Measurements from ENCODE around the gene MOB3C.

The MOB3C gene

DNA sequence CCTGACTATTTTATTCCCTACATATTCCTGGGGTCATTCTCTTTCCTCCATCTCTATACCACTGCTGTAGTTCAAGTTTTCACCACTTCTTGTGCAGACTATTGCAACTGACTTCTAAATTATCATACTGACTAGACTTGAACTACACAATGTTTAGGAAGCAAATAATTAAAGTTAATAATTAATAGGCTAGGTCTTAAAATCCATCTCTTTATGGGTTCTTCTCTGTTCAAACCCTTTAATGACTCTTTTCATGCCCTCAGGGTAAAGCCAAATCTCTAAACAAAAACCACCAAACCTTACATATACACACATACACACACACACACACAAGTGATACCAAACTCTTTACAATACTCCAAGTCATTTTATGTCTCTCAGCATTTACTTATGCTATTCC lies 22.3 kb upstream of the MOB3C start:
- DNase-seq (ENCODE audit: low spot score) = no peak

DNA sequence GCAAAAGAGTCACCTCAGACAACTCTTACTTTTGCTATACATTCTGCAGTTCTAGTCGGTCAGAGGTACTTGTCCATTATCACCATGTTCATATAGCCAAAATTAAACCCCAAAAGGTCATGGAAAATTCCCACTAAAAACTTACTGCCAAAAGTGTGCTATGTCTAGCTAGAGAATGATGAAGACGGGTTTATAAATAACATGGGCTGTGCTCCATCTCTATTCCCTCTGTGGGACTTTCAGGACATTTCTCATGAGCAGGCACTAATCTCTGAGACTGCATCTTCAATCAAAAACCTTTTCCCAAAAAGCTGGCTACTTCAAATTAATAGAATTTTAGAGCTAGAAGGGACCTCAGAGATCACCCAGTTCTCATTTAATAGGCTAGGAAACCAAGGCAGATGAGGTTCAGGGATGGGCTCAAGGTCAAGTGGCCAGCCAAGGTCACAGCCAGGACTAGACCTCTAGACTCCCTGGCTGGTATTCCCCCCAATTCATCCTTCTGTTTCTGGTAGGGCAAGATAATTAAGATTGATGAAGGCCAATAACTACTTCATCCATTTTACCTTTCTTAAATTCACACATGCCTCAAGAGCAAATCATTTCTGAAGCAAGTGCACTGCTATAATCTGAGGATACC lies 21.0 kb upstream of the MOB3C start:
- no peak for DNase-seq (ENCODE audit: low spot score)

DNA sequence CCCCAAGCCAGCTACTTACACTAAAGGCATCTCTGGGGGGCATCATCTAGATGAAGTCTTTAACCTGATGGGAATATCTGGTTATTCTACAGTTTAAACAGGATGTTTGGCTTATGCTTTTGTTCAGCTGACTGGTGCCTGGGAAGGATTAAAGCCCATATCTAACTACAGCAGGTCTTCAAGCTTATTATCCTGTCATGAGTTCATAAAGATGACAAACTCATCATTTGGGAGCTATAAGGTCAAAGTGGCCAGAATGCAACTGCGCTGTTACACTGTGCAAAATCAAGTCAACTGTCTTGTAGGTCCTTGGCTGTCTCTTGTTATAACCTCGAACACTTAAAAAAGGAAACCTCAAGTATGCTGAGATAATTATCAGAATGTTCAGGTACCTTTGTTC lies 18.6 kb upstream of the MOB3C start:
- DNase-seq (ENCODE audit: low spot score) = no peak

DNA sequence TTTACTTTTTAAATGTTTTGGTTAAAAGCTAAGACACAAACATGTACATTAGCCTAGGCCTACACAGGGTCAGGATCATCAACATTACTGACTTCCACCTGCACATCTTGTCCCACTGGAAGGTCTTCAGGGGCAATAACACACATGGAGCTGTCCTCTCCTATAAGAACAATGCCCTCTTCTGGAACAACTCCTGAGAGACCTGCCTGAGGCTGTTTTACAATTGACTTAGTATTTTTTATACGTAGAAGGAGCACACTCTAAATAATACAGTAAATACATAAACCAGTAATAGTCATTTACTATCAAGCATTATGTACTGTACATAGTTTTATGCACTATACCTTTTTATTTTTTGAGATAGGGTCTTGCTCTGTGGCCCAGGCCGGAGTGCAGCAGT lies 14.1 kb upstream of the MOB3C start:
- DNase-seq (ENCODE audit: low spot score) = no peak

DNA sequence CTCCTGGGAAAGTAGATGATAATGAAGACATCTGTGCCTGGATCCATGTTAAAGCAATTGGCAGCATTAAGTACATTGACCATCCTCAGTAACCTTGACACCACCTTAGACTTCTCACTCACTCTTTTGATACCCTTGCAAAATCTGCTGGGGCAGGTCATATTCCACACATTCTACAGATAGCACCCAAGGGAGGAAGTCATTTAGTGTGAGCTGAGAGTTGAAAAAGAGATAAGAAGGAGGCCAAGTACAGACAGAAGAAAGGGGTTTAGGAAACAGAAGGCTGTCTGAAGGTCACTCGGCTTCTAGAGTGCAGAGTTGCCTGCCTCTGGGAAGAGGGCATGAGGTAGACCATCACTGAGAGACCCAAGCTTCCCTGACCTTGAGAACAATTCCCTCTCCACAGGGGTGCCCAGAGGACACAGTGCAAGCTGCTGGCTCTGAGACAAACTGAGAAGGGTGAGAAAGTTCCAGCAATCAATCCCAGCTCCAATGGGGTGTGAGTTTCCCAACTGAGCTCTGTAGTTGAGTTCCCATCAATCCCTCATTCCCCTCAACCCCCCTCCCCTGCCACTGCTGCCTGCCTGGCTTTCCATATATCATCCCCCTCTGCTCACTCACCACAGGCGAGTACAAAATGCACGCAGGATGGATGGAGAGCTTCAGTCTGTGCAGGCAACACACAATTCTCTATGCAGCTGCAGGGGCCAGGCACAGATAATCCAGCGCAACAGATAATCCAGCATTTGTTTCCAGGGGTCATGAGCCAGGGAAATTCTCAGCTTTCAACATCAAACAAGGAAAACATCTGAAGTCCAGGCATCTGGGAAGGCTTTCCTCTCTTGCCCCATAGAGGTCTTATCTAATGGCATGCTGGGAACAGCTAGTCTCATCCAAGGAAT lies 7.4 kb upstream of the MOB3C start:
- DNase-seq (ENCODE audit: low spot score) = no peak

DNA sequence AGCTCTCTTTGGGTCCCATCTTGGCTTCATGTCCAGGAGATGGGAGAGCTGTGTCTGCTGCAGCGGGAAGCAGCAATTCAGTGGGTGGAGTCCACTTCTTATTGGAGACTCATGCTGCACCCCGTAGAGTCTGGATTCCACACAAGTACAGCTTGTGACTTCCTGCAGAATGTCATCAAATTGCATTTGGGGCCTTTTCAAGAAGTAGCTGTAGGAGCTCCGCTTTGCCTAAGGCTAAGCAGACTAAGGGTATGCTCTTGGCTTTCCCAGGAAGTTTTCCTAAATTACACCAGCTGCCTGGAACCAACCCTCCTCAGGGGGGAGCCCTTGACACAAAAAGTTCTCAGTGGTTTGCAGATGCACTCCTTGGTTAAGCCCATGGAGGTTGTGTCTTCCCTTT lies 5.7 kb upstream of the MOB3C start:
- no peak for DNase-seq (ENCODE audit: low spot score)

DNA sequence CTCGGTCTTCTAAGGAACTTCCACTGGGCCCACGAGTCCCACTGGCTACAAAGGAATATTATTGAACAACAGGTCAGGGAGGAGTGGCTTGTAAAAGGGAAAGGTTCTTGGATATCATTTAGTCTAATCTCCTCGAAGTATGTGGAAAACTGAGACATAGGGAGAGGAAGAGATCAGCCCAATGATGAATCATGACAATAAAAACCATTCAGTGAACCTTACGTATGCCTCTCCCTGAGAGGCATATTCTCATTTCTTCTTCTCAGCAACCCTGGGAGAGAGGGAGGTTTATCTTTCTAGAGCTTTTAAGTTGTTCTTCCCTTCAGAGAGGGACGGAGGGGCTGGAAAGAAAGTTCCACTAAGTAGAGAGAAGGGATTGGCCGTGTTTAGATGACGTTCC lies 5.3 kb upstream of the MOB3C start:
- no peak for DNase-seq (ENCODE audit: low spot score)

DNA sequence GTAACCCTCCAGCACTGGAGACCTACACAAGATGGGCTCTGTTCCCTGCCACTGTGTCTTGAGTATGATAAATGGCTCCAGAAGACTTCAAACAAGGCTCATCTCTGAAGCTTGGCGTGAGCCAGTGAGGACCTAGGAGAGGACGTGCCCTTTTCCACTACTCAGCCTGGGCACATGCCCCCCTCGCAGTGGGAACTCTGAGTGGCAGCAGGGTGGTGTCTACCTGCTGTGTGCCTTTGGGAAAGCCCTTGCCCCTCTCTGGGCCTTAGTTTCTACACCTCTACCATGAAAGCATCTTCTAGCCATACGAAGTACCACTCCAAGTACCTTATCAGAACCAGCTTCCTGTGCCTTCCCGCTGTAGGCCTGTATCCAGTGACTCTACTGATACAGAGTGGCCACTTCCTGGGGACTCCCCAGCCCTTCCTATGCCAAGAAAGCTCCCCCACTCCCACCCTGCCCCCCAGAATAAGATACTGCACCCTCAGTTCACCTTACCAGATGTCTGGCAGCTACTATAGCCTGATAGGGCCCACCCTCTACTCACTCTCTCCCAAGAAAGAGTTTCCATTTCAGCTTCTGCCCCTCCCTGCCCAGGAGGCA lies 3.1 kb upstream of the MOB3C start:
- DNase-seq (ENCODE audit: low spot score) = no peak

DNA sequence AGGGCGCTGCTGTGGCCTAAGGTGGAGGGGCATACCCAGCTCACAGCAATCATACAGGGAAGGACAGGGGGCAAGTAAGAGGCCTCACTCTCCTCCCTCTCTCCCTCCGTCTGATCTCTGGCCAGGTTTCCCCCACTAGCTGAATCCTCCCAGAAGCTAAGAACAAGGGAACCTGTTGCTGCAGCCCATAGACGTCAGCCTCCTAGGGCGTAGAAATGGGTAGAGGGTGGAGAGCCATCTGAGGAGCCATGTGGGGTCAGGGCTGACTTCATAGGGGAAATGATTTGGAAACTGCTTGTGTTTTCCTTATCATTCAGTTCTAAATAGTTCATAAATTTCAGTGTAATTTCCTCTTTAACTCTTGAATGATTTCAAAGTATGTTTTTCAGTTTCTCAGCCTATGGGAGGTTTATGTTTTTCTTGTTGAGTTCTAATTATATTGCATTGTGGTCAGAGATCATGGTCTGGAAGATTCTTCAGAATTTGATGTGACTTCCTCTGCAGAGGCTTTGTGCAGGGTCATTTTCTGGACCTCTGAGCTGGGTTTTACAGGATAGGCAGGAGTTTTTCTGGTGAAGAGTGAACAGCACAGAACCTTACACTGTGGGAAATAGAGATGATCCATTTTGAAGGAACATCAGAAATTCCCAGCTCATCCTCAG lies 2.3 kb upstream of the MOB3C start:
- DNase-seq (ENCODE audit: low spot score) = no peak

DNA sequence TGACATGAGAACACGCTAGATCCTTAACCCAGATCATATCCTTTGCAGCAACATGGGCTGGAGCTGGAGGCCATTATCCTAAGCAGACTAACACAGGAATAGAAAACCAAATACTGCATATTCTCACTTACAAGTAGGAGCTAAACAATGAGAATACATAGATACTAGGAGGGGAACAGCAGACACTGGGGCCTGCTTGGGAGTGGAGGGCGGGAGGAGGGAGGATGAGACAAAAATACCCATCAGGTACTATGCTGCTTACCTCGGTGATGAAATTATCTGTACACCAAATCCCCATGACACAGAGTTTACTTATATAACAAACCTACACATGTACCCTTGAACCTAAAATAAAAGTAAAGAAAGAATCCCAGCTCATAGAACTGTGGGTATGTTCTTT lies 1.2 kb upstream of the MOB3C start:
- DNase-seq (ENCODE audit: low spot score) = no peak

DNA sequence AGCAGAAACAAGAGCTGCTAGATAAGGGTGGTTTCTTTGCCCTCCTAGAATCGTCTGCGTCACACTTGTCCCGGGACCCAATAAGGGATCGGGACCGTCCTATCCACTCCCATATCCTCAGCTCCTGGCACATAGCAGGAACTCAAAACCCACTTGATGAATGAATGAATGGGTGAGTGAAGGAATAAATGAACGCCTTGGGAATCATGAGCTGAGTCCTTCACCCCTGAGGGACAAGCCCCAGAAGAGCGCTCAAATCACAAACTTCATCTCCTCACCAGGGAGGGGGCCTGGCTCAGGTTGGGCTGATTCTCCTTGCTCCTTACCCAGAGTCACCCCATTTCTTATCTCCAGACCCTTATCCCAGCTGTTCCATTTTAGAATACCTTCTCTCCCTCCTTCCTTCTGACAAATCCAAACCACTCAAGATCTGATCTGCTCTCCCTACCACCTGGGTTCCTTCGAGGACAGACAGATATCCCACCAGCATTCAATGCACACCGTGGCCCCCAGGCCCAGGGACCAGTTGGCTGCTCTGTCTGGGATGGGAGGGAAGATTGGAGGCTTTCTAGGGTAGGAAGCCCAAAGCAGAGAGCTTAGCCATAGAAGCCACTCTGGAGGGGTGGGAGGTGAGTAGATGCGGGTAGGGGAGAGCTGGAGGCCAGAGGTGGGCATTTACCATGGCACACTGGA lies 643 bp upstream of the MOB3C start:
- DNase-seq (ENCODE audit: low spot score) = no peak

DNA sequence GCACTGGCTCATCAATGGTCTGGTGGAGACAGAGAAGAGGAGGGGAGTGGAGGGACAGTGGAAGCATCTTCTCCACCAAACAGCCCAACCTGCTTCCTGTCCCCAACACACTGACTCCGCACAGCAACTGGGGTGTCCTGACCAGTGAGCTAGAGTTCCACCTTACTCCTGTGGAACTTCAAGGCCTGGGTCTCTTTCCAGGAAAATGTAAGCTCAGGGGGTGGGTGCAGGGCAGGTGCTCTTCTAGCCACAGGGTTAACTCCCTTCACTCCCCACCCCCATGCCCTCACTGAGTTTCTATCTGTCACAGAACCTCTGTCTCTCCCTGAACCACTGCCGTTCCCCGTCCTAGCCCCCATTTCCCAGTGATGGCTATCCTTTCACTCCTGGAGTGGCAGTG lies 876 bp downstream of the MOB3C start:
- DNase-seq (ENCODE audit: low spot score) = no peak

DNA sequence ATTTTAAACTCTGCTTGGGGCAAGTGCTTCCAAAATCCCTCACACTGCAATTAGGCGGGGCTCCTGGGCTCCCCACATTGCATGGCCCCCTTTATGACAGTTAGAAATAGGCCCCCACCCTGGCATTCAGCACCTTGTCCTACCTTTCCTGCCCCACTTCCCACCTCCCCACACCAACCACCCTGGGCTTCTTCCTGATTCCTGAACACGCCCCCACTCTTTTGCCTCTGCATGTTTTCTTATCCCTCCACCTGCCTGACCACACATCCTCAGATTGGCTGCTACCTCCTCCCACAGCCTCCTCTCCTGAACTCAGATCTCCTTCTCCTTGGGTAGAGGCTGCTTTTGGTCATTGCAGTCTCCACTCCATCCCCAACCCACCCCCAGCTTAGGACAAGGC lies 1.5 kb downstream of the MOB3C start:
- DNase-seq (ENCODE audit: low spot score) = no peak

DNA sequence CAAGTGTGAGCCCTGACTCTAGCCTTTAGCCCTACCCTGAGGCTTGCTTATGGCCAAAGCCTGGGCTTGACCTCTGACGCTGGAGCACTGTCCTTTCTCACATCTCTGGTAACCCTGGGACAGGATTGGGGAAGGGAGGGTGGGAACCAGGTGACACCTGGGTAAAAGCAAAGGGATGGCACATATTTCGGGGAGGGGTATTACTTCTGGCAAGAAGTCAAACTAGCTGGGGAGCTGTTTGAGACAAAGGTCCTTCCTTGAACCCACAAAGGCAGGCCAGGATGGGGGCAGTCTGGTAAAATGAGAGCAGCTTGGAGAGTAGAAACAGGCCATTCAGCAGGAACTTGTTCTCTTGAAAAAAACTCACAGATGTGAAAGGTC lies 2.0 kb downstream of the MOB3C start:
- DNase-seq (ENCODE audit: low spot score) = no peak

DNA sequence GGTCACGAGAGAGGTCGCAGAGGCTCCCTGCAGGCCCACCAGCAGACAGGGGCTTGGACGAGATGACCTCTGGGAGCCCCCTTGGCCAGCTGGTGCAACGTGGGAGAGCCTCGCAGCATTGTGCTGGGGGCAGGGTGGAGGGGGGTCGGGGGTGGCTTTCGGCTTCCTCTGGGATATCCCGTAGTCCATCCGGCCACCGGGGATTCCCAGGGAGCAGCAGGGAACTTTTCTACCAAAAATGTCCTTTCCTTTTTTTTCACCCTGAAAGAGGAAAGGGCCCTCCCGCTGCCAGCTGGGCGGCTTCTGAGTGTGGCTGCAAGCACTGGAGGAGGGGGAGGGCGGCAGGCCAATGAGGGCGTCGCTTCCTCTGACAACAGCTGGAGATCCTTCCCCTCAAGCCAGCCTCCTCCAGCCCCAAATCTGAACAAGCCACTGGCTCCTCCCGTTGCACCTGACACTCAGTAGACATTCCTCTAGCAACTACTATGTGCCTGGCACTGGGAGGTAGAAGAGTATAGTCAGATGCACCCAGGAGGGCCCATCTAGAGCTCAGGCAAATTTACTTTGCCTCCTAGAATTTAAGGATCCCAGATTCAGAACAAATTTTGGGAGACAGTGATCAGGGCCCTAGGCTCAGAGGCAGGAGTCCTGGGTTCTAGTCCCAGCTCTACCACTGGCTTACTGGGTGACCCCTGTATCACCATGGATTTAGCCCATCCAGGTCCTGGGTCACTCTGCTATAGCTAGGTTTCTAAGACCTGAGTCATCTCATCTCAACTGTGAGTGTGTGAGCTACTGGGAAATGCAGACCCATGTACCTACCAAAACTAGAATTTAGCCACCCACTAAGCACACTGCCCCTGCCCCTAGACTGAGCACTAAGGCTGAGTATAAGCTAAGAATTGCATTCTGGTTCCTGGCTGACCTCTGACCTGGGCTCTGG lies 2.7 kb downstream of the MOB3C start:
- DNase-seq (ENCODE audit: low spot score) = peak; percentile 48

DNA sequence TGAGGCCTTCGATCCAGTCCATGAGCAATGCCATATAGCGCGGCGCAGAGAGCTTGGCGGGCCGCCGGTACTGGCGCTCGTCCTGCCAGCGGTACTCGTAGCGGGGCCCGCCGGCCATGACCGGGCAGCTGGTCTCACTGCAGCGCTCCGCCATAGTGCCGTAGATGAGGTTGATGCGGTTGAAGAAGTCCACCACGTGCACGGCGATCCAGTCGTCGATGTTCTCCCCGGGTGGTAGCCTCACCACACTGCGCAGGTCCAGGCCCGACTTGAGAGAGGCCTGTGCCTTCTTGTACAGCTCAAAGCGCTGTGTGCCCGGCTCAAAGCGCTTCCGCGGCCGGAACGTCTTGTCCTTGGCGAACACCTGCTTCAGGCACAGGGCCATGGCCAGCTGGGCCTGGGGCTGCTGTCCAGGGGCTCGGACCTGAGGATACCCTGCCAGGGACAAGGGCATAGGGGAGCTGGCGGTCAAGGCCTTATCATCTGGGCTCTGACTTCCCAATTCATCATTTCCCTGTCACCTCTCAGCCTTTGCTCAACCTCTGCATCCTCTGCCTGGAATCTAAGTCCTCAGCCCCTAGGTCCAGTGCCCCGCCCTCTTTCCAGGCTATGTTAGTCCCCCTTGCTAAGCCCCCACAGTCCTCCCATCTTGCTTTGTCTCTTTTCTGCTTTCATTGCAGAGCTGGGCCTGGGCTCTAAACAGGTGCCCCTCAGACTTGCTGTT lies 3.5 kb downstream of the MOB3C start:
- no peak for DNase-seq (ENCODE audit: low spot score)

DNA sequence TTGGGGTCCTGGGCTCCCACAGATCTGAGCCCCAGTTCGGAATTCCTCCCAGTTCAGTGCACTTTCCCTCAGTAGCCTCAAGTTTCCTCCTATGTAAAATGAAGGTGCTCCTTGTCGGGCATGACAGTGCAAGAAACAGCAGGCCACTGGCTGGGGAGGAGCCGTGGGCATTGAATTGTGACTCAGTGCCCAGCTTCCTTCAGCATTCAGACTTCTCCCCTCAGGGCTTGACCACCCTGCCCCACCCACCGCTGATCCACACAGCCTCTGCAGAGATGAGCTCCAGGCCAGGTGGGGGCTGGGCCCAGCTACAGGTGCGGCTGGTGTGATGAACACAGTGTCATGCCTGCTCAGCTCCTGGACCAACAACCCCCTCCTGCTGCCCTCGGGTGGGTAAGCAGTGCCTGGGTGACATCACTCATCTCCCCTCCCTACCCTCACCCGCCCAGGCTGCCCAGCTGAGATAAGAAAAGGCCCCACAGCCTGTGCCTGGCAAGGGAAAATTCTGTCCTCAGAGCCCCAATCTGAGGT lies 4.9 kb downstream of the MOB3C start:
- DNase-seq (ENCODE audit: low spot score) = no peak

DNA sequence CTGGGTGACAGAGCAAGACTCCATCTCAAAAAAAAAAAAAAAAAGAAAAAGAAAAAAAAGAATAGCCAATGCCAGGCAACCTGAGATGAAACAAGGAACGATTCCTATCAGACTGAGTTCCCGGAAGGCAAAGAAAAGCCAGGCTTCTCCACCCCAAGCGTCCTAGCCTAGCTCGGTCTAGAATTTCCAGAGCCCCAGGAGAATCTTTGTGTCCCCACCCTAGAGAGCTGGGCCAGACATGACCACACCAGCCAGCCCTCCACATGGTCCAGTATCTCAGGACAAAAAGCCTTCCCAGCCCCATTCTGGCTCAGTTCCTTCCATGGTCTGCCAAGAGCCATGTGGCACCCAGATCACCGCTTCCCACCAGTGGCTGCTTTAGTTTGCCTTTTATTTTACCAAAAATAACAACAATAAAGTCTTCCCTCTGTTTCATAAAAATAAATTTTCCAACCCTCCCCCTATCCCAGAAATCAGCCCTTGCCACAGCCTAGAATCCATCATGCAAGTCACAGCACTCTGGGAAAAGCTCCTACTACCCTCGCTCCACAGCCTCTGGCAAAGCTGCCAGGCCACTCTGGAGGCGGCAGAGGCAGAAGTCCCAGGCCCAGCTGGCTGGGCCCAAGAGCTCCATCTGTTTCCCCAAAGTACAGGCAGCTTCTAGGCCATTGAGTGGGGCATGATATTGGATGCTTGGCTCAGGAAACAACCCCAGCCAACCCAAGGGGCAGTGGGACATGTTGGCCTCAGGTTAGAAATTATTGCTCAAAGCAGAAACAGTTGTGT lies 9.1 kb downstream of the MOB3C start:
- DNase-seq (ENCODE audit: low spot score) = no peak

DNA sequence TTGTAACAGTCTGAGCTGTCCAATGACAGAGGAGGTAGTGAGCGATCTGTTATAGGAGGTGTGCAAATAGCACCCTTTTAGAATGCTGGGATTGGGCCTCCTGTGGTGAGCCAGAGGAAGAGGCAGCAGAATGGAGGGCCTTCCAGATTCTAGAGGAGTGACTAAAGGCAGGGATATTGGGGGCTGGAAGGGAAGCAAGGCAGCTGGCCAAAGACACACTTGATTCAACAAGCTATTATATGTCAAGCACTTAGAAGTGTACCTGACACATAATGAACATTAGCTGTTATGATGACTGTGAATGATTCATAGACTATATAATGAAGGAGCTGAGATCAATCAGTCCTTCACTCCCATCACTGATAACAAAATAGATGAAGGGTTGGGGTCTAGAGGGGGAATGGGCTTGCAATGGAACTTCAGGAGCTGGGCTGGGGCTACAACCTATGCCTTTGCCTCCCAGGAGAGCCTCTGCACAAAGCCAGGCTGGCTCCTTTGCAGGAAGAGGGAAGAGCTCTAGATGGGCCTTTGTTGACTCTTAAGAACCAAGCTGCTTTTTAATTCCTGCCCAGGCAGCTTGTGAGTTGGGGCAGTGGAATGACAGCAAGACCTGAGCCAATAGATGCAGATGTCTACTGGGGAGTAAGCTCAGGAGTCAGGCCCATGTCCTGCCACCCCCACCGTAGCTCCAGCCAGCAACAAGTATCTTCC lies 10.2 kb downstream of the MOB3C start:
- no peak for DNase-seq (ENCODE audit: low spot score)
